PC-3 (cell line): Measurements from ENCODE around the gene CPEB4.

ENCODE experiments used
- EZH2 ChIP-seq: fragments of 300-600 bp; sonication (generic); IDR thresholded peaks from one replicate; pipeline ENCODE4 v1.6.1; 2017; ENCODE audit warnings: antibody characterized with exemption, mild to moderate bottlenecking, low read length; ENCODE audit not compliant: unreplicated experiment
- EZH2phosphoT487 ChIP-seq: fragments of 300-600 bp; sonication (generic); IDR thresholded peaks from 2 replicates; pipeline ENCODE4 v1.6.1; 2018; ENCODE audit warnings: mild to moderate bottlenecking, antibody characterized with exemption, low read length, borderline replicate concordance

- TF ChIP-seq EZH2 (no peak), EZH2phosphoT487 (no peak)
Observed at GRCh38 chr5:173946323-173946722, 58.2 kb downstream of the CPEB4 start.
